Measurements from ENCODE around the gene LRRFIP2.
"Not testable (repeated sequence)": the region's sequence is repeated elsewhere in the genome, so short reads cannot be mapped to it uniquely, and the experiment has no call there.

LRRFIP2 gene

GRCh38 chr3:37183375-37183831, 9.0 kb upstream of the LRRFIP2 start:
- no peak for DNase-seq

GRCh38 chr3:37182816-37183215, 8.4 kb upstream of the LRRFIP2 start:
- DNase-seq, result no peak

GRCh38 chr3:37181756-37182155, 7.4 kb upstream of the LRRFIP2 start:
- DNase-seq, result no peak

GRCh38 chr3:37179144-37179967, 5.0 kb upstream of the LRRFIP2 start:
- DNase-seq, result no peak

GRCh38 chr3:37173806-37174205, 576 bp downstream of the LRRFIP2 start:
- no peak for DNase-seq

GRCh38 chr3:37171144-37171543, 3.2 kb downstream of the LRRFIP2 start:
- DNase-seq, result peak; percentile 47

GRCh38 chr3:37170513-37170912, 3.9 kb downstream of the LRRFIP2 start:
- DNase-seq, result no peak

GRCh38 chr3:37170060-37170459, 4.3 kb downstream of the LRRFIP2 start:
- DNase-seq, result no peak

- no peak for DNase-seq
These were observed 5.5 kb downstream of the LRRFIP2 start for GRCh38 chr3:37168896-37169295.

GRCh38 chr3:37163262-37164015, 10.9 kb downstream of the LRRFIP2 start:
- DNase-seq, result no peak

- DNase-seq, result no peak
These were observed 11.7 kb downstream of the LRRFIP2 start for GRCh38 chr3:37162501-37163245.

GRCh38 chr3:37161351-37161750, 13.0 kb downstream of the LRRFIP2 start:
- no peak for DNase-seq

GRCh38 chr3:37155782-37156181, 18.6 kb downstream of the LRRFIP2 start:
- no peak for DNase-seq

GRCh38 chr3:37154668-37155314, 19.6 kb downstream of the LRRFIP2 start:
- no peak for DNase-seq

- no peak for DNase-seq
These were observed 23.8 kb downstream of the LRRFIP2 start for GRCh38 chr3:37150621-37151020.

GRCh38 chr3:37149257-37149656, 25.1 kb downstream of the LRRFIP2 start:
- DNase-seq, result no peak

- no peak for DNase-seq
These were observed 26.2 kb downstream of the LRRFIP2 start for GRCh38 chr3:37148208-37148607.

GRCh38 chr3:37147666-37148065, 26.7 kb downstream of the LRRFIP2 start:
- no peak for DNase-seq

- not testable (repeated sequence) for DNase-seq
These were observed 27.5 kb downstream of the LRRFIP2 start for GRCh38 chr3:37146927-37147326.

- DNase-seq, result no peak
These were observed 28.8 kb downstream of the LRRFIP2 start for GRCh38 chr3:37145611-37146010.

GRCh38 chr3:37144806-37145205, 29.6 kb downstream of the LRRFIP2 start:
- DNase-seq, result no peak

GRCh38 chr3:37143821-37144220, 30.6 kb downstream of the LRRFIP2 start:
- no peak for DNase-seq

- DNase-seq, result no peak
These were observed 32.7 kb downstream of the LRRFIP2 start for GRCh38 chr3:37141676-37142075.

Measured in right forelimb (tissue), 1 donor.